ENCODE results near the gene PHF20. TPM values are rescaled to one million over a fixed set of nuclear protein-coding genes. Genes with fewer than 3 reads are reported as not detected.
"Not testable (repeated sequence)": the region's sequence is repeated elsewhere in the genome, so short reads cannot be mapped to it uniquely, and the experiment has no call there.

Gene PHF20
- total RNA-seq, 2 experiments from 2014 or later = 49.1 to 50.5 TPM

DNA sequence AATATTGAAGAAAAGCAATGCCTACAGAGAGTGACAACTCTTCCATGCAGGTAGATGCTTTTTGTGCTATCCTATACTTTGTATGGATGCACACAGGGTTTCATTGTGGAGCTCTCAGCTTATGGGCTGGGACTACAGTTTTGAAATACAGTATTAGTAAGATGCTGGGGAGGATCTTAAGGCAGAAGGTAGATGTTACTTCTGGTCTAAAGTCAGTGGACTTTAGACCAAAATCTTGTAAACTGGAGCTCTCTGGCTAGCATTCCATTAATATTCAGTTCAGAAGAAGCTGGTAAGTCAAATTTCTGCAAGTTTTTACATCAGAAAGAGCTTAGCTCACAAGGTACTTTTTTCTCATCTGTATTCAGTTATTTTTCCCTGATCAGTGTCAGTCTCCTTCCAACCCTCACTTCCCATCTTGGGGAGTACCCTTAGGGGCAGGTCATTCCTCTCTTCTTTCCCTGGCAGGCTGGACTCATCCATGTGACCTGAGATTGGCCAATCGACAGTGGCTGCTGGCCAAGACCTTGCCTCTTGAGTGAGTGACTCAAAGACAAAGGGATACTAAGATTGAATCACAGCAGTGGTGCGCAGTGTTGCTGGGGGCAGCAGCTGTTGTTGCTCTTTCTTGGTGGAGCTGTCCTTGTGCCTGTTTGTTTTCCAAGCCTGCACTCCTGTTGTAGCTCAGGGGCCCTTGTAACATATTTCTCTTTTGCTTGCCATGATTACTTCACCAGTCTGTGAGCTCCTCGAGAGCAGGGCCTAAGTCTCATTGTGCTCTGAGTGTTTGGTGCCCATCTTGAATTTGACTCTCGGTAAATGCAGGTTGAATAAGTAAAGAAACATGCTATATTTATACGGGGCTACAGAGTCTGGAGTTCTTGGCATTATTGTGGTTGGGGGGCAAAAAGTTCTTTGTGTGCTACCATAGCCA, 2.8 kb upstream of the PHF20 start:
- intact Hi-C loops (cut with micrococcal nuclease) = no loop called here
- Mint-ChIP-seq H3K4me3 (peak overlapping the region; percentile 3), H3K36me3 (peaks cover 10% of the 10 kb centered on the region), H3K27me3 (no peaks in the 10 kb centered on the region), H3K4me1 (ENCODE audit: low read depth) (peaks cover 51% of the 10 kb centered on the region), H3K27ac (peak overlapping the region; percentile 99), H3K9me3 (no peaks in the 10 kb centered on the region)
- ChIA-PET CTCF (interaction anchor here (0.7 to 2.1 kb wide), 5 partner anchors 26 to 222 kb away, joined by 3 to 19 read pairs (median 3); partner anchors contain the start of gene RBM39), POLR2A (interaction anchor here (1.0 to 6.4 kb wide), 5 partner anchors 26 to 185 kb away, joined by 3 to 154 read pairs (median 9); partner anchors contain the start of genes RBM39 and SCAND1)
- peak; percentile 82 for DNase-seq

DNA sequence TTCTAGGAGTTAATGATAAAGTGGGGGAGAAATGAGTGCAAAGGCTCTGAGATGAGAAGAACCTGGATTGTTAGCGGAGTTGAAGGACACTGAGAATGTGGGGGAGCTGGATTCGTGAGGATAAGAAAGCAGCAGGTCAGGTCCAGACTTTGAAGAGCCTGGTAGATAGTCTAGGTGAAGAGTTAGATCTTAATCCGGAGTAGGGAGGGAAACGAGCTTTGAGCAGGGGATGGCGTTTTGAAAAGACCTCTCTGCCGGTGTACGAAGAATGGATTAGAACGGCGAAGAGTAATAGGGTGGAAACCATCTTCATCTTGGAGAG, 487 bp upstream of the PHF20 start:
- intact Hi-C loops (cut with micrococcal nuclease) = loop anchor here (1.0 to 5.0 kb wide), 2 partner anchors 29 to 109 kb away; partner anchors contain the start of genes CPNE1, RBM12 and RBM39
- Mint-ChIP-seq H3K4me1 (ENCODE audit: low read depth) (peaks cover 61% of the 10 kb centered on the region), H3K4me3 (peak overlapping the region; percentile 51), H3K27me3 (no peaks in the 10 kb centered on the region), H3K9me3 (no peaks in the 10 kb centered on the region), H3K27ac (peak overlapping the region; percentile 85), H3K36me3 (peaks cover 15% of the 10 kb centered on the region)
- ChIA-PET CTCF (interaction anchor here (2.3 to 3.1 kb wide), 2 partner anchors 28 to 183 kb away, joined by 10 to 20 read pairs; partner anchors contain the start of genes RBM39 and SCAND1), POLR2A (interaction anchor here (0.9 to 6.4 kb wide), 10 partner anchors 28 to 360 kb away, joined by 3 to 154 read pairs (median 6); partner anchors contain the start of genes CPNE1, NFS1, RBM12 and RBM39)
- no peak for DNase-seq

DNA sequence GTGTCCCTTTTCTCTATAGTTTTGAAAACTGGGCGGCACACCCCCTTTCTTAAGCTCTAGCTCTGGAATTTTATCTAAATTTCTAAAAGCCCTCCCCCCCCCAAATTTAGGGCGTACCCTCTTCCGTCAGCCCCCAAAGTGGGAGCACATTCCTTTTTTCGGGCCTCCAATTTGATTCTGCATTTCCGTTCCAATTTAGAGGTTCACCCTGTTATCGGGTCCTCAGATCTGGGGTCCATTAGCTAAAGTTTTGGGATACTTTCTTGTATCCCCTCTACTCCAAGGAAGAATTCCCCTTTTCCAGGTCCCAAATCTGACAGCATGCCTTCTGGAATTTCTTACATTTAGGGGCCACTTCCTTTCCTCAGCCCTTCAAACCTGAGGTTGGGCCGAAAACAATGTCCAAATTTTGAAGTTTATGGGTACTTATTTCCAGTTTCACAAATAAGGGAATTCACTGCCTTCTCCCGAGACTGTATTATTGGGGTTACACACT, 796 bp downstream of the PHF20 start:
- Mint-ChIP-seq H3K36me3 (peaks cover 15% of the 10 kb centered on the region), H3K9me3 (no peaks in the 10 kb centered on the region), H3K4me3 (peak overlapping the region; percentile 82), H3K27me3 (no peaks in the 10 kb centered on the region), H3K4me1 (ENCODE audit: low read depth) (peaks cover 67% of the 10 kb centered on the region), H3K27ac (peak overlapping the region; percentile 83)
- intact Hi-C loops (cut with micrococcal nuclease) = loop anchor here (1.0 to 5.0 kb wide), 2 partner anchors 110 to 156 kb away; partner anchors contain the start of genes CPNE1 and RBM12
- POLR2A ChIA-PET = interaction anchor here (0.6 to 6.4 kb wide), 11 partner anchors 9 to 181 kb away, joined by 3 to 154 read pairs (median 6); partner anchors contain the start of genes CPNE1, NFS1, RBM12 and RBM39
- CTCF ChIA-PET = interaction anchor here (0.7 to 3.1 kb wide), 5 partner anchors 29 to 466 kb away, joined by 3 to 20 read pairs (median 3); partner anchors contain the start of genes RBM39 and SCAND1
- no peak for DNase-seq

DNA sequence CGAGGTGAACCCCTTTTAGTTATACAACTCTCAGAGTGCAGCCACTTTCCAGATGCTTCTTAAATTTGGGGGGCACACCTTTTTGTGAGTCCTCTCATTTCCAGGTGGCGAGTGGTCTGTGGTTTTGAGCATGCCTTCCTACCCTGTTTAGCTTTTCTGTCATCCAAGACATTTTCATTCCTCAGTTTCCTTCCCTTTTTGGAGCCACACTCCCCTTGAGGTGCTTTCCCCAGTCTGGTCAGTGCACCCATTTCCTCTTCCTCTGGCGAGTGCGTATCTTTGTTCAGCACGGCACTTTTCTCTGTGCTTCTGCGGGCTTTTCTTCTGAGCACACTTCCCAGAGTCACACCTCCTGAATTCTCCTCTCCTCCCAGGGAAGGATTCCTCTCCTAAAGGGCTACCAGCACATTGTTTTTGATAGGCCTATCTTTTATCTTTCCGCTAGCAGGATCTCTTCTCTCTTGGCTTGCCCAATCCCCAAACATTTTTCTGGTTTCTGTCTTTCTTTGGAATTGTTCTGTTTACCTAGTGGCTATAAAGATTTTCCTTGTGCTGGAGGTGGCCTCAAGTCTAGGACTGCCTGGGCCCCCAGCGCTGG, 1.4 kb downstream of the PHF20 start:
- Mint-ChIP-seq H3K4me3 (peak overlapping the region; percentile 82), H3K27ac (peak overlapping the region; percentile 83), H3K4me1 (ENCODE audit: low read depth) (peaks cover 61% of the 10 kb centered on the region), H3K36me3 (peaks cover 15% of the 10 kb centered on the region), H3K9me3 (no peaks in the 10 kb centered on the region), H3K27me3 (no peaks in the 10 kb centered on the region)
- ChIA-PET POLR2A (interaction anchor here (0.8 to 6.4 kb wide), 4 partner anchors 9 to 157 kb away, joined by 3 to 154 read pairs (median 6); partner anchors contain the start of genes NFS1, RBM39, ROMO1 and SPAG4), CTCF (interaction anchor here (0.7 to 3.1 kb wide), 3 partner anchors 154 to 312 kb away, joined by 3 to 10 read pairs (median 3); partner anchors contain the start of gene SCAND1)
- DNase-seq = peak; percentile 59
- intact Hi-C loops (cut with micrococcal nuclease) = loop anchor here (5.0 kb wide), 1 partner anchor 111 kb away; the partner anchor contains the start of genes CPNE1 and RBM12

DNA sequence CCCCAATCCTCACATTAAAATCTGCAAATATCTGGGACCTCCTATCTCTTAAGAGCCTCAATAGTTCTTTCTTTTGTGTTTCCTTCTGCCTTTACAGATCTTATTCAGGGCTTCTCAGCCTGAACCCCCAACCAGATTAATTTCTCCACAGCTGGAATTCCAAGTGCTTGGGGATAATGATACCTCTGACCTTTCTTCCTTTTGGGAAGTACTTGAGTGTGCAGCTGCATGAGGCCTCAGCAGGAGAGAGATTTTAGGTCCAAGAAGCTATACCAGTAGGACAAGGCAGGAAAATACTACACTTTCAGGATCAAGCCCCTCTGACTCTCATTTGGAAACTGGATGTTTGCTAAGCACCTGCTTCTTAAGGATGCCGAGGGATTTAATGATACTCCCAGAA, 2.6 kb downstream of the PHF20 start:
- no peak for DNase-seq
- H3K4me3 Mint-ChIP-seq = peak overlapping the region; percentile 82
- H3K27ac Mint-ChIP-seq = peak overlapping the region; percentile 50
- peaks cover 18% of the 10 kb centered on the region for H3K36me3 Mint-ChIP-seq
- intact Hi-C loops (cut with micrococcal nuclease) = loop anchor here (5.0 kb wide), 1 partner anchor 112 kb away; the partner anchor contains the start of genes CPNE1 and RBM12
- peaks cover 54% of the 10 kb centered on the region for H3K4me1 Mint-ChIP-seq (ENCODE audit: low read depth)
- POLR2A ChIA-PET = interaction anchor here (2.7 kb wide), 1 partner anchor 32 kb away, joined by 9 read pairs; the partner anchor contains the start of gene RBM39
- no peaks in the 10 kb centered on the region for H3K27me3 Mint-ChIP-seq
- H3K9me3 Mint-ChIP-seq = no peaks in the 10 kb centered on the region
- CTCF ChIA-PET = no interaction called here

DNA sequence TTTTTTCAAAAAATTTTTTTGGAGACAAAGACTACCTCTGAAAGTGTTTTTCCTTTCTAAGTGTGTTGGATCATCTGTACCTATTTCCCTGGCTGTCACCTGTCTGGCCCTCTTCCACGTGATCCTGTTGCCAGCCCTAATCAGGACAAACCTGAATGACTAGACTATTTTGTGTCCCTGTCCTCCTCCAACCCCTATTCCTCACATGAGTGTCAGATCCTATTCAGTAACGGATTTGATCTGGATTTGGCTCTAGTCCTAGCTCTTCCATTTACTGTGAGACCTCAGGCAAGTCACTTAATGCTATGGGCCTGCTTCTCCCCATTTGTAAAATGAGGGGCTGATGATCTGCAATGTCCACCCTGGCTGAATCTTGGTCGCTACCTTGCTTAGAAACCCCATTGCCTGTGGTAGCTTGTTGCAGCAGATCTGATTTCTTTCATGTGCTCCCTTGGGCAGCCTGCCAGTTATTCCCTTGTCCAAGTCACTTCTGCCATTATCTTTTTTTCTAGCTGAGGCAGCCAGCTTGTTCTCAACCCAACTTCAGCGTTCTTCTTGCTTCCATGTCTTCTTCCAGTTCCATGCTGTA, 4.8 kb downstream of the PHF20 start:
- intact Hi-C loops (cut with micrococcal nuclease) = no loop called here
- H3K36me3 Mint-ChIP-seq = peaks cover 20% of the 10 kb centered on the region
- H3K27ac Mint-ChIP-seq = peak overlapping the region; percentile 19
- peaks cover 53% of the 10 kb centered on the region for H3K4me1 Mint-ChIP-seq (ENCODE audit: low read depth)
- no peaks in the 10 kb centered on the region for H3K27me3 Mint-ChIP-seq
- no peak overlapping the region for H3K4me3 Mint-ChIP-seq
- ChIA-PET CTCF (interaction anchor here (0.5 to 1.4 kb wide), 3 partner anchors 178 to 1254 kb away, joined by 3 read pairs; partner anchors contain the start of gene SCAND1), POLR2A (interaction anchor here (0.6 to 2.7 kb wide), 2 partner anchors 34 to 1581 kb away, joined by 3 to 9 read pairs; partner anchors contain the start of gene RBM39)
- no peaks in the 10 kb centered on the region for H3K9me3 Mint-ChIP-seq
- DNase-seq = no peak

DNA sequence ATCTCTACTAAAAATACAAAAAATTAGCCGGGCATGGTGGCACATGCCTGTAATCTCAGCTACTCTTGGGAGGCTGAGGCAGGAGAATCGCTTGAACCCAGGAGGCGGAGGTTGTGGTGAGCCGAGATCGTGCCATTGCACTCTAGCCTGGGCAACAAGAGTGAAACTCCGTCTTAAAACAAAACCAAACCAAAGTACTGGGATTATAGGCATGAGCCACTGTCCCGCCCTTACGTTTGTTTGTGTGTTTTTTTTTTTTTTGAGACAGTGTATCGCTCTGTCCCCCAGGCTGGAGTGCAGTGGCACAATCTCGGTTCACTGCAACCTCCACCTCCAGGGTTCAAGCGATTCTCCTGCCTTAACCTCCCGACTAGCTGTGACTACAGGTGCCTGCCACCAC, 12.0 kb downstream of the PHF20 start:
- H3K36me3 Mint-ChIP-seq; H3K27me3 Mint-ChIP-seq; H3K27ac Mint-ChIP-seq; DNase-seq; H3K4me3 Mint-ChIP-seq; H3K9me3 Mint-ChIP-seq; POLR2A ChIA-PET; intact Hi-C loops (cut with micrococcal nuclease); CTCF ChIA-PET: not testable (repeated sequence)
- peaks cover 20% of the 10 kb centered on the region for H3K4me1 Mint-ChIP-seq (ENCODE audit: low read depth)

DNA sequence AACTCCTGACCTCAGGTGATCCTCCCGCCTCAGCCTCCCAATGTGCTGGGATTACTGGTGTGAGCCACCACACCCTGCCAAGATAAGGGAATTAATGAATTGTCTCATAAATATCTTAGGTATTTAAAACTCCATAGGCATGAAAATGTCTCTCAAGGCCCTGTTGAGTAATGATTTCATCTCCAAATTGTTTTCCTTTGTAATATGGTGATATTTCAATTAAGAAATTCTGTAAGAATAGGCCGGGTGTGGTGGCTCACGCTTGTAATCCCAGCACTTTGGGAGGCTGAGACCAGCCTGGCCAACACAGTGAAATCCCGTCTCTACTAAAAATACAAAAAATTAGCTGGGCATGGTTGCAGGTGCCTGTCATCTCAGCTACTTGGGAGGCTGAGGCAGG, 13.7 kb downstream of the PHF20 start:
- H3K9me3 Mint-ChIP-seq; POLR2A ChIA-PET; H3K4me3 Mint-ChIP-seq; intact Hi-C loops (cut with micrococcal nuclease); DNase-seq; H3K27me3 Mint-ChIP-seq; CTCF ChIA-PET; H3K27ac Mint-ChIP-seq; H3K36me3 Mint-ChIP-seq: not testable (repeated sequence)
- peaks cover 16% of the 10 kb centered on the region for H3K4me1 Mint-ChIP-seq (ENCODE audit: low read depth)

DNA sequence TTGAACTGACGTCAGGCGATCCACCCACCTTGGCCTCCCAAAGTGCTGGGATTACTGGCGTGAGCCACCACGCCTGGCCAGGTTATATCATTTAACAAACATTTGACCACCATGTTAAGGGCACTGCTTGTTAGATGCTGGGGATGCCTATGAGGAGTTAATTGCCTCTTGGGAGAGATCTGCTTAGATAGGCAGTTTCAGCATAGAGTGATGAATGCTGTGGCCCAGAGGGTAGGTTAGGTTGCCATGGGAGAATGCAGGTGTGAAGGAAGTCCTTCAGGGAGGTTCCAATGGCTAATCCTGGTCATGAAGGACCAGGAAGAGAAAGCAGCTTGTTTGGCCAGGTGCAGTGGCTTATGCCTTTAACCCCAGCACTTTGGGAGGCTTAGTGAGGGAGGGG, 17.0 kb downstream of the PHF20 start:
- H3K4me3 Mint-ChIP-seq = no peak overlapping the region
- DNase-seq = no peak
- POLR2A ChIA-PET = no interaction called here
- no peaks in the 10 kb centered on the region for H3K9me3 Mint-ChIP-seq
- H3K27me3 Mint-ChIP-seq = no peaks in the 10 kb centered on the region
- peaks cover 9% of the 10 kb centered on the region for H3K4me1 Mint-ChIP-seq (ENCODE audit: low read depth)
- CTCF ChIA-PET = no interaction called here
- no peak overlapping the region for H3K27ac Mint-ChIP-seq
- H3K36me3 Mint-ChIP-seq = peaks cover 2% of the 10 kb centered on the region
- intact Hi-C loops (cut with micrococcal nuclease) = no loop called here

DNA sequence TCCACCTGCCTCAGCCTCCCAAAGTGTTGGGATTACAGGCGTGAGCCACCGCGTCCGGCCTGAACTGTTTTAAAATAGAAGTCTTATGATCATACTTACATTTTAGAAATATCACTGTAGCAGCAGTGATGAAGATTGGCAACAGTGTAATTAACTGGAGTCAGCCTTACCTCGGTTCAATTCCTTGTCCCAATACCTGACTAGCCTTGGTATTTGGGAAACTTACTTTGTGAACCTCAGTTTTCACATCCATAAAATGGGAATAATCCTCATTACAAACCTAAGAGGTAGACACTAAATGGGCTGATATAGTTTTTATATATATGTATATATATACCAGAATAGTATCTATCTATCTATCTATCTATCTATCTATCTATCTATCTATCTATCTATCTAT, 19.3 kb downstream of the PHF20 start:
- POLR2A ChIA-PET = interaction anchor here (1.2 kb wide), 1 partner anchor 49 kb away, joined by 4 read pairs; the partner anchor contains the start of gene RBM39
- intact Hi-C loops (cut with micrococcal nuclease) = no loop called here
- CTCF ChIA-PET = no interaction called here

DNA sequence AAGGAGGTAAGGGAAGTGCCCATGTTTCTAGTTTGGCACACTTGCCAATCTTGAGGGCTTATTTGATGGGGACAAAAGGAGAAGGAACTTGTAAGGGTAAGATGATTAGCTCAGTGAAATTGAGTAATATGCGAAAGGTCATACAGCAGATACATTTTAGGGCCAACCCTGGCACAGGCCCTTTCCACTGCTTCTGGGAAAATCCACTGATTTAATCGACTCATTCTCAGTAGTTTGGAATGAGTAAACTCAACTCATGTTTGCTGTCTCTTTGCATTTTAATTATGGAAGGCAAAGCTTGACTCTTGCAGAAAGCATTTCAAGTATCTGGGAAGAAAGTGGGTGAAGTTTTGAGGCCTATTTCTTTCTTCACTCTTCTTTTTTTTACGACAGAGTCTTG, 20.0 kb downstream of the PHF20 start:
- Mint-ChIP-seq H3K36me3 (peaks cover 4% of the 10 kb centered on the region), H3K4me1 (ENCODE audit: low read depth) (peaks cover 19% of the 10 kb centered on the region), H3K27me3 (no peaks in the 10 kb centered on the region), H3K9me3 (no peaks in the 10 kb centered on the region), H3K27ac (peak overlapping the region; percentile 14), H3K4me3 (no peak overlapping the region)
- intact Hi-C loops (cut with micrococcal nuclease) = no loop called here
- CTCF ChIA-PET = no interaction called here
- peak; percentile 45 for DNase-seq
- POLR2A ChIA-PET = interaction anchor here (1.2 kb wide), 1 partner anchor 50 kb away, joined by 4 read pairs; the partner anchor contains the start of gene RBM39

More for the DNA sequence above, 19.3 kb downstream of the PHF20 start:
- Mint-ChIP-seq H3K9me3 (no peaks in the 10 kb centered on the region), H3K27me3 (no peaks in the 10 kb centered on the region), H3K4me1 (ENCODE audit: low read depth) (peaks cover 14% of the 10 kb centered on the region), H3K27ac (no peak overlapping the region), H3K36me3 (peaks cover 6% of the 10 kb centered on the region), H3K4me3 (no peak overlapping the region)
- no peak for DNase-seq
